HepG2 (cell line): ENCODE measurements around the gene ZNF683. TPM values are rescaled to one million over a fixed set of nuclear protein-coding genes. Genes with fewer than 3 reads are reported as not detected.

Experiments
- ATAC-seq: fragments of 200-7000 bp; cut with Tn5 transposase; 3 replicates; pipeline ENCODE4 v1.9.1; 2020; ENCODE audit warnings: mild to moderate bottlenecking, moderate library complexity
- BruUV-seq: library from RNA; stranded (reverse); fragments of 400-500 nt; replicated peaks from 2 replicates; lab custom pipeline; 2021; lab: Mats Ljungman, UMichigan
- CTCF ChIA-PET: fragments of 300-600 bp; formaldehyde crosslinking; extraction: SDS; loops from one replicate; lab custom pipeline; 2021; ENCODE audit warnings: low total read pairs, inconsistent platforms, low intra/inter-chr PET ratio; lab: Yijun Ruan, JAX
- POLR2A ChIA-PET: fragments of 350-600 bp; sonication (Branson Sonifier 250); formaldehyde crosslinking; loops from one replicate; lab custom pipeline; 2020; ENCODE audit warnings: antibody characterized with exemption, inconsistent platforms; lab: Yijun Ruan, JAX
- DNase-seq: peaks from one replicate; pipeline ENCODE4 v3.0.0-alpha.2; 2015; ENCODE audit warnings: low spot score
- FAIRE-seq: peaks from 3 replicates; lab custom pipeline; 2011; peaks lifted over from hg19 to GRCh38; lab: Jason Lieb, UNC
- H2AFZ ChIP-seq: one replicate; pipeline ENCODE4 v1.6.1; 2011; ENCODE audit warnings: low read length, inconsistent platforms
- H3K27ac ChIP-seq: fragments of 300-600 bp; 3 replicates; pipeline ENCODE4 v1.8.0; 2011; ENCODE audit warnings: mixed run types, mild to moderate bottlenecking, mixed read lengths, low read length, inconsistent platforms; ENCODE audit not compliant: insufficient read depth; ENCODE audit errors: extremely low read length
- H3K27me3 ChIP-seq, 2 experiments: fragments of 200-600 bp in 1 of 2; 2 replicates in 1 of 2; 3 replicates in 1 of 2; pipeline versions ENCODE4 v1.6.0 to v1.8.0; 2011; ENCODE audit warnings: low read length in 2 of 2, mild to moderate bottlenecking in 2 of 2, moderate library complexity in 2 of 2, inconsistent platforms in 1 of 2; ENCODE audit not compliant: insufficient read depth in 2 of 2, control insufficient read depth in 1 of 2
- H3K36me3 ChIP-seq, 2 experiments: fragments of 200-600 bp in 1 of 2; replicated peaks in 1 of 2; 2 replicates in 1 of 2; 3 replicates in 1 of 2; pipeline versions ENCODE4 v1.5.1 to v1.8.0; 2011; ENCODE audit warnings: low read length in 2 of 2, inconsistent platforms in 1 of 2; ENCODE audit not compliant: insufficient read depth in 2 of 2, control insufficient read depth in 1 of 2
- H3K4me1 ChIP-seq: 2 replicates; pipeline ENCODE4 v1.5.1; 2012; ENCODE audit warnings: low read length, inconsistent platforms; ENCODE audit not compliant: insufficient read depth
- H3K4me2 ChIP-seq: 2 replicates; pipeline ENCODE4 v1.6.0; 2011; ENCODE audit warnings: low read depth, low read length, inconsistent platforms
- H3K4me3 ChIP-seq, 3 experiments: fragments of 200-600 bp in 1 of 3; sonication (generic), shearing (Covaris generic) in 1 of 3; replicated peaks in 1 of 3; 2 replicates each; pipeline ENCODE4 v1.5.1; 2011 to 2016; ENCODE audit warnings: low read length in 3 of 3, inconsistent platforms in 2 of 3, low read depth in 2 of 3, mild to moderate bottlenecking in 2 of 3, control low read depth in 1 of 3, mixed read lengths in 1 of 3; ENCODE audit not compliant: insufficient read depth in 1 of 3
- H3K79me2 ChIP-seq: one replicate; pipeline ENCODE4 v1.6.1; 2011; ENCODE audit warnings: low read length, inconsistent platforms; ENCODE audit not compliant: insufficient read depth
- H3K9ac ChIP-seq: 2 replicates; pipeline ENCODE4 v1.6.0; 2011; ENCODE audit warnings: mild to moderate bottlenecking, low read depth, low read length, inconsistent platforms; ENCODE audit not compliant: insufficient read depth
- H3K9me3 ChIP-seq: 2 replicates; pipeline ENCODE4 v1.5.1; 2012; ENCODE audit warnings: mild to moderate bottlenecking, low read length
- H4K20me1 ChIP-seq: 2 replicates; pipeline ENCODE4 v1.6.0; 2011; ENCODE audit warnings: inconsistent platforms, mild to moderate bottlenecking, low read length, moderate library complexity; ENCODE audit not compliant: insufficient read depth
- AGO1 ChIP-seq: fragments of 200-400 bp; formaldehyde crosslinking; IDR thresholded peaks from 2 replicates; pipeline ENCODE4 v1.6.1; 2017; ENCODE audit warnings: mild to moderate bottlenecking, low read depth, low read length, moderate library complexity; ENCODE audit not compliant: poor library complexity, severe bottlenecking
- ZBTB38 ChIP-seq: sonication (generic); formaldehyde crosslinking; IDR thresholded peaks from 2 replicates; pipeline ENCODE4 v1.5.1; 2020; ENCODE audit warnings: mild to moderate bottlenecking, missing genetic modification reagents
- ZFP82 ChIP-seq: sonication (generic); formaldehyde crosslinking; IDR thresholded peaks from 2 replicates; pipeline ENCODE4 v1.5.1; 2020; ENCODE audit warnings: mild to moderate bottlenecking, missing genetic modification reagents, borderline replicate concordance
- ZNF317 ChIP-seq: sonication (generic); formaldehyde crosslinking; IDR thresholded peaks from 2 replicates; pipeline ENCODE4 v1.5.0; 2020; ENCODE audit warnings: mild to moderate bottlenecking, missing genetic modification reagents
- ZNF616 ChIP-seq: sonication (generic); formaldehyde crosslinking; IDR thresholded peaks from 2 replicates; pipeline ENCODE4 v1.5.0; 2020; ENCODE audit warnings: low read depth, mild to moderate bottlenecking, missing genetic modification reagents
- WGBS: methylation state at CpG from one replicate; pipeline ENCODE4 v1.1.6; 2017; ENCODE audit warnings: low lambda C conversion rate; 5-methylcytosine and 5-hydroxymethylcytosine counted together
- in situ Hi-C: cut with HindIII; loops from 2 replicates; pipeline ENCODE4 v1.10.0; 2017; ENCODE audit warnings: low pct_unique_long_range_greater_than_20kb; ENCODE audit not compliant: extremely low pct_ligation_motif_present
- intact Hi-C: fragments of 100-400 bp; cut with micrococcal nuclease; formaldehyde crosslinking; loops from one replicate; pipeline ENCODE4 v1.10.0; 2022; ENCODE audit not compliant: unreplicated experiment
- polyA plus RNA-seq, 8 experiments: library from polyadenylated mRNA; depleted of rRNA in 3 of 8; stranded (reverse) in 7 of 8; unstranded in 1 of 8; fragments of >200 nt; fragmentation: Illumina TruSeq in 4 of 8; extraction: Trizol in 4 of 8; gene quantifications; 2 replicates each; pipeline versions ENCODE4 v1.2.1 to v1.2.3, GENCODE V29; 2011 to 2016; ENCODE audit warnings: low read depth in 4 of 8, missing spikeins in 1 of 8, mixed read lengths in 1 of 8; ENCODE audit not compliant: insufficient read depth in 1 of 8
- total RNA-seq, 5 experiments: library from RNA; depleted of rRNA; stranded (reverse); fragments of >200 nt; fragmentation: Illumina TruSeq; extraction: Trizol; gene quantifications; 2 replicates each; pipeline ENCODE4 v1.2.3, GENCODE V29; 2016; ENCODE audit warnings: low read depth in 1 of 5
- TF ChIP-seq, protein P1 (sequence below): sonication (generic); formaldehyde crosslinking; IDR thresholded peaks from 2 replicates; pipeline ENCODE4 v1.4.0; 2020; ENCODE audit warnings: missing genetic modification reagents
- TF ChIP-seq, protein P2 (sequence below): sonication (generic); formaldehyde crosslinking; IDR thresholded peaks from 2 replicates; pipeline ENCODE4 v1.4.0; 2020; ENCODE audit warnings: missing genetic modification reagents, borderline replicate concordance
- TF ChIP-seq, protein P3 (sequence below): IDR thresholded peaks from 2 replicates; pipeline ENCODE4 v1.6.1; 2018; ENCODE audit warnings: missing genetic modification reagents, mild to moderate bottlenecking, missing compliant biosample characterization
- TF ChIP-seq, protein P4 (sequence below): sonication (generic); formaldehyde crosslinking; IDR thresholded peaks from 2 replicates; pipeline ENCODE4 v1.8.1; 2022; ENCODE audit warnings: low read depth, mild to moderate bottlenecking, missing genetic modification reagents
- TF ChIP-seq, protein P5 (sequence below): sonication (generic); formaldehyde crosslinking; IDR thresholded peaks from 2 replicates; pipeline ENCODE4 v1.5.0; 2020; ENCODE audit warnings: missing genetic modification reagents
- TF ChIP-seq, protein P6 (sequence below): sonication (generic); formaldehyde crosslinking; IDR thresholded peaks from 2 replicates; pipeline ENCODE4 v1.4.0; 2020; ENCODE audit warnings: mild to moderate bottlenecking, missing genetic modification reagents

The ZNF683 gene
- total and polyA plus RNA-seq, 2 of the 13 experiments (the other 11 are each of a cell fraction or from before 2014, with no cell fraction given) = not detected

DNA sequence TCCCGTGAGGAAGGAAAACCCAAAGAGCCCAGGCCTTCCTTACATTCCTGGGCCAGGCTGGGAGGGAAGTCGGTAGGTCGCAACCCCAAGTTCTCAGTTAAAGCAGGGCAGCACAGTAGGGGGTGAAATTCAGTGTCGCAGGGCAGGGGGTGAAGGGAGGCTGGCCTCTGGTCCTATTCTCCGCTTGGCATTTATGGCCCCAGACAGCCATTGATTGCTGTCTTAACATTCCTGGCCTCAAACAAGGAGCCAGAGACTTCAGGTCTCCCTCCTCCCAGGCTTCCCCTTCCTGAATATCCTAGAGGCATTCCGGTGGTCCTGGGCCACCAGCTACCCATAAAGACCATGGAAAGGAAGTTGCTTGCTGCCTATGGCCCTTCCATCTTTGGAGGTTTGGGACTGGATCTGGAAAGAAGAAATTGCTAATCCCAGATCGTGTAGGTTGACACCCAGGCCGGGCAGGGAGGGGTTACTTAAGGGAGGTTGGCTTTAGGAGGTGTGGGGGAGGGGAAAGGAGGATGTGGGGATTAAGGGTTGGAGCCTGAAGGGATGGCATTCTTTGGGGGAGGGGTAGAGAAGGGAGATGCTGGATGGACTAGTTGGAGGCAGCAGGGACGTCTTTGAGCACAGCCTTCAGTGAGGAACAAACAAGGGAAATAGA is 39.8 kb upstream of the ZNF683 start:
- CTCF ChIA-PET = no interaction called here
- Histone ChIP-seq H3K4me2 (no peak overlapping the region), H3K27me3 (peaks cover 7 to 32% of the 10 kb centered on the region in 2 experiments; a peak in 4 of 5 replicates), H3K27ac (no peak overlapping the region), H3K9me3 (no peaks in the 10 kb centered on the region), H3K9ac (no peak overlapping the region), H3K36me3 (no peaks in the 10 kb centered on the region), H3K4me1 (peaks cover 17% of the 10 kb centered on the region), H3K4me3 (no peak overlapping the region), H3K79me2 (no peaks in the 10 kb centered on the region), H4K20me1 (no peaks in the 10 kb centered on the region), H2AFZ (no peak overlapping the region)
- 31% methylated on average over 9 of the region's 9 CpGs for WGBS
- ATAC-seq (no peak), FAIRE-seq (no peak), DNase-seq (no peak)
- intact Hi-C loops = no loop called here
- no TSS peak for BruUV-seq
- POLR2A ChIA-PET = interaction anchor here (0.8 kb wide), 1 partner anchor 20 kb away, joined by 3 read pairs; the partner anchor contains the start of gene DHDDS
- in situ Hi-C loops = no loop called here
- TF ChIP-seq, protein P1, sequence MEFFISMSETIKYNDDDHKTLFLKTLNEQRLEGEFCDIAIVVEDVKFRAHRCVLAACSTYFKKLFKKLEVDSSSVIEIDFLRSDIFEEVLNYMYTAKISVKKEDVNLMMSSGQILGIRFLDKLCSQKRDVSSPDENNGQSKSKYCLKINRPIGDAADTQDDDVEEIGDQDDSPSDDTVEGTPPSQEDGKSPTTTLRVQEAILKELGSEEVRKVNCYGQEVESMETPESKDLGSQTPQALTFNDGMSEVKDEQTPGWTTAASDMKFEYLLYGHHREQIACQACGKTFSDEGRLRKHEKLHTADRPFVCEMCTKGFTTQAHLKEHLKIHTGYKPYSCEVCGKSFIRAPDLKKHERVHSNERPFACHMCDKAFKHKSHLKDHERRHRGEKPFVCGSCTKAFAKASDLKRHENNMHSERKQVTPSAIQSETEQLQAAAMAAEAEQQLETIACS (CRISPR knock-in tag) = no peak
- TF ChIP-seq, protein P2, sequence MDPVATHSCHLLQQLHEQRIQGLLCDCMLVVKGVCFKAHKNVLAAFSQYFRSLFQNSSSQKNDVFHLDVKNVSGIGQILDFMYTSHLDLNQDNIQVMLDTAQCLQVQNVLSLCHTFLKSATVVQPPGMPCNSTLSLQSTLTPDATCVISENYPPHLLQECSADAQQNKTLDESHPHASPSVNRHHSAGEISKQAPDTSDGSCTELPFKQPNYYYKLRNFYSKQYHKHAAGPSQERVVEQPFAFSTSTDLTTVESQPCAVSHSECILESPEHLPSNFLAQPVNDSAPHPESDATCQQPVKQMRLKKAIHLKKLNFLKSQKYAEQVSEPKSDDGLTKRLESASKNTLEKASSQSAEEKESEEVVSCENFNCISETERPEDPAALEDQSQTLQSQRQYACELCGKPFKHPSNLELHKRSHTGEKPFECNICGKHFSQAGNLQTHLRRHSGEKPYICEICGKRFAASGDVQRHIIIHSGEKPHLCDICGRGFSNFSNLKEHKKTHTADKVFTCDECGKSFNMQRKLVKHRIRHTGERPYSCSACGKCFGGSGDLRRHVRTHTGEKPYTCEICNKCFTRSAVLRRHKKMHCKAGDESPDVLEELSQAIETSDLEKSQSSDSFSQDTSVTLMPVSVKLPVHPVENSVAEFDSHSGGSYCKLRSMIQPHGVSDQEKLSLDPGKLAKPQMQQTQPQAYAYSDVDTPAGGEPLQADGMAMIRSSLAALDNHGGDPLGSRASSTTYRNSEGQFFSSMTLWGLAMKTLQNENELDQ = no peak
- no peak for TF ChIP-seq AGO1
- TF ChIP-seq ZBTB38 (CRISPR knock-in tag) = no peak
- TF ChIP-seq, protein P3, sequence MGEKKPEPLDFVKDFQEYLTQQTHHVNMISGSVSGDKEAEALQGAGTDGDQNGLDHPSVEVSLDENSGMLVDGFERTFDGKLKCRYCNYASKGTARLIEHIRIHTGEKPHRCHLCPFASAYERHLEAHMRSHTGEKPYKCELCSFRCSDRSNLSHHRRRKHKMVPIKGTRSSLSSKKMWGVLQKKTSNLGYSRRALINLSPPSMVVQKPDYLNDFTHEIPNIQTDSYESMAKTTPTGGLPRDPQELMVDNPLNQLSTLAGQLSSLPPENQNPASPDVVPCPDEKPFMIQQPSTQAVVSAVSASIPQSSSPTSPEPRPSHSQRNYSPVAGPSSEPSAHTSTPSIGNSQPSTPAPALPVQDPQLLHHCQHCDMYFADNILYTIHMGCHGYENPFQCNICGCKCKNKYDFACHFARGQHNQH = no peak
- TF ChIP-seq, protein P4, sequence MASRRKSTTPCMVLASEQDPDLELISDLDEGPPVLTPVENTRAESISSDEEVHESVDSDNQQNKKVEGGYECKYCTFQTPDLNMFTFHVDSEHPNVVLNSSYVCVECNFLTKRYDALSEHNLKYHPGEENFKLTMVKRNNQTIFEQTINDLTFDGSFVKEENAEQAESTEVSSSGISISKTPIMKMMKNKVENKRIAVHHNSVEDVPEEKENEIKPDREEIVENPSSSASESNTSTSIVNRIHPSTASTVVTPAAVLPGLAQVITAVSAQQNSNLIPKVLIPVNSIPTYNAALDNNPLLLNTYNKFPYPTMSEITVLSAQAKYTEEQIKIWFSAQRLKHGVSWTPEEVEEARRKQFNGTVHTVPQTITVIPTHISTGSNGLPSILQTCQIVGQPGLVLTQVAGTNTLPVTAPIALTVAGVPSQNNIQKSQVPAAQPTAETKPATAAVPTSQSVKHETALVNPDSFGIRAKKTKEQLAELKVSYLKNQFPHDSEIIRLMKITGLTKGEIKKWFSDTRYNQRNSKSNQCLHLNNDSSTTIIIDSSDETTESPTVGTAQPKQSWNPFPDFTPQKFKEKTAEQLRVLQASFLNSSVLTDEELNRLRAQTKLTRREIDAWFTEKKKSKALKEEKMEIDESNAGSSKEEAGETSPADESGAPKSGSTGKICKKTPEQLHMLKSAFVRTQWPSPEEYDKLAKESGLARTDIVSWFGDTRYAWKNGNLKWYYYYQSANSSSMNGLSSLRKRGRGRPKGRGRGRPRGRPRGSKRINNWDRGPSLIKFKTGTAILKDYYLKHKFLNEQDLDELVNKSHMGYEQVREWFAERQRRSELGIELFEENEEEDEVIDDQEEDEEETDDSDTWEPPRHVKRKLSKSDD (CRISPR knock-in tag) = no peak
- TF ChIP-seq, protein P5, sequence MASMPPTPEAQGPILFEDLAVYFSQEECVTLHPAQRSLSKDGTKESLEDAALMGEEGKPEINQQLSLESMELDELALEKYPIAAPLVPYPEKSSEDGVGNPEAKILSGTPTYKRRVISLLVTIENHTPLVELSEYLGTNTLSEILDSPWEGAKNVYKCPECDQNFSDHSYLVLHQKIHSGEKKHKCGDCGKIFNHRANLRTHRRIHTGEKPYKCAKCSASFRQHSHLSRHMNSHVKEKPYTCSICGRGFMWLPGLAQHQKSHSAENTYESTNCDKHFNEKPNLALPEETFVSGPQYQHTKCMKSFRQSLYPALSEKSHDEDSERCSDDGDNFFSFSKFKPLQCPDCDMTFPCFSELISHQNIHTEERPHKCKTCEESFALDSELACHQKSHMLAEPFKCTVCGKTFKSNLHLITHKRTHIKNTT = no peak
- TF ChIP-seq ZNF616 = no peak
- TF ChIP-seq, protein P6, sequence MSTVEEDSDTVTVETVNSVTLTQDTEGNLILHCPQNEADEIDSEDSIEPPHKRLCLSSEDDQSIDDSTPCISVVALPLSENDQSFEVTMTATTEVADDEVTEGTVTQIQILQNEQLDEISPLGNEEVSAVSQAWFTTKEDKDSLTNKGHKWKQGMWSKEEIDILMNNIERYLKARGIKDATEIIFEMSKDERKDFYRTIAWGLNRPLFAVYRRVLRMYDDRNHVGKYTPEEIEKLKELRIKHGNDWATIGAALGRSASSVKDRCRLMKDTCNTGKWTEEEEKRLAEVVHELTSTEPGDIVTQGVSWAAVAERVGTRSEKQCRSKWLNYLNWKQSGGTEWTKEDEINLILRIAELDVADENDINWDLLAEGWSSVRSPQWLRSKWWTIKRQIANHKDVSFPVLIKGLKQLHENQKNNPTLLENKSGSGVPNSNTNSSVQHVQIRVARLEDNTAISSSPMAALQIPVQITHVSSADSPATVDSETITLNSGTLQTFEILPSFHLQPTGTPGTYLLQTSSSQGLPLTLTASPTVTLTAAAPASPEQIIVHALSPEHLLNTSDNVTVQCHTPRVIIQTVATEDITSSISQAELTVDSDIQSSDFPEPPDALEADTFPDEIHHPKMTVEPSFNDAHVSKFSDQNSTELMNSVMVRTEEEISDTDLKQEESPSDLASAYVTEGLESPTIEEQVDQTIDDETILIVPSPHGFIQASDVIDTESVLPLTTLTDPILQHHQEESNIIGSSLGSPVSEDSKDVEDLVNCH (CRISPR knock-in tag) = no peak
- TF ChIP-seq ZNF317 (CRISPR knock-in tag) = no peak
- no peak for TF ChIP-seq ZFP82 (CRISPR knock-in tag)
